Kidney (tissue), 14 donors: ENCODE measurements around the gene MAP3K1. TPM values are rescaled to one million over a fixed set of nuclear protein-coding genes. Genes with fewer than 3 reads are reported as not detected.

Experiments used
- DNase-seq, 5 donors: peaks; one replicate each; pipeline ENCODE4 v3.0.0-alpha.2; 2013 to 2020
- FAIRE-seq: peaks from 2 replicates; lab custom pipeline; 2012; peaks lifted over from hg19 to GRCh38; lab: Jason Lieb, UNC
- H3K27ac ChIP-seq, 2 donors: one replicate each; pipeline ENCODE4 v1.7.0; 2013; ENCODE audit warnings: low read depth in 2 of 2, low read length in 2 of 2, inconsistent platforms in 1 of 2
- H3K27me3 ChIP-seq: one replicate; pipeline ENCODE4 v1.7.1; 2013; ENCODE audit warnings: low read length, inconsistent platforms; ENCODE audit not compliant: control insufficient read depth, insufficient read depth
- H3K36me3 ChIP-seq, 3 donors: one replicate each; pipeline versions ENCODE4 v1.7.0 to v1.7.1; 2013; ENCODE audit warnings: low read length in 3 of 3, control low read depth in 1 of 3, inconsistent platforms in 1 of 3; ENCODE audit not compliant: insufficient read depth in 3 of 3, control insufficient read depth in 2 of 3
- H3K4me1 ChIP-seq, 3 donors: one replicate each; pipeline versions ENCODE4 v1.7.0 to v1.7.1; 2013; ENCODE audit warnings: low read length in 3 of 3, inconsistent platforms in 1 of 3, low read depth in 1 of 3; ENCODE audit not compliant: control insufficient read depth in 2 of 3, insufficient read depth in 2 of 3
- H3K4me3 ChIP-seq, 3 donors: one replicate each; pipeline versions ENCODE4 v1.7.0 to v1.8.1; 2013; ENCODE audit warnings: low read length in 3 of 3, control low read depth in 1 of 3, inconsistent platforms in 1 of 3
- H3K9ac ChIP-seq, 3 donors: one replicate each; pipeline versions ENCODE4 v1.7.0 to v1.7.1; 2013; ENCODE audit warnings: low read length in 3 of 3, control low read depth in 1 of 3, inconsistent platforms in 1 of 3
- H3K9me3 ChIP-seq, 3 donors: one replicate each; pipeline versions ENCODE4 v1.7.0 to v1.7.1; 2013; ENCODE audit warnings: low read length in 3 of 3, control low read depth in 1 of 3, inconsistent platforms in 1 of 3; ENCODE audit not compliant: control insufficient read depth in 2 of 3, insufficient read depth in 1 of 3
- intact Hi-C: fragments of 100-400 bp; cut with DNase I; formaldehyde crosslinking; loops from one replicate; pipeline ENCODE4 v1.11.1; 2022
- polyA plus RNA-seq: library from polyadenylated mRNA; stranded (reverse); fragments of 350-450 nt; fragmentation: Illumina TruSeq; extraction: RNeasy Lipid Tissue Mini Kit (QIAGEN cat#74804); gene quantifications from one replicate; pipeline ENCODE4 v1.2.3, GENCODE V29; 2014; ENCODE audit warnings: low read depth, low replicate concordance; ENCODE audit not compliant: insufficient read depth
- total RNA-seq: library from RNA; stranded (reverse); fragmentation: NEBNext Ultra II Directional; extraction: Animal tissue kit (Norgen Biotek cat#: 25700); gene quantifications from one replicate; pipeline ENCODE4 v1.2.1, GENCODE V29; 2021
- TF ChIP-seq, protein P1 (sequence below): IDR thresholded peaks from 3 replicates; pipeline ENCODE4 v1.5.1; 2012; ENCODE audit warnings: mild to moderate bottlenecking, moderate library complexity, borderline replicate concordance; ENCODE audit not compliant: insufficient read depth; ENCODE audit errors: extremely low read depth
- donor health status: control.
- donor health status: control.
- donor health status: control.
- donor health status: control.
- donor health status: control.
- donor health status: DM: yes; HTN: yes; CAD: no.
- donor health status: Normal renal cell carcinoma (clear cell type).

The MAP3K1 gene
- total and polyA plus RNA-seq, 2 donors from 2014 or later: 8.1 to 64.0 TPM

DNA sequence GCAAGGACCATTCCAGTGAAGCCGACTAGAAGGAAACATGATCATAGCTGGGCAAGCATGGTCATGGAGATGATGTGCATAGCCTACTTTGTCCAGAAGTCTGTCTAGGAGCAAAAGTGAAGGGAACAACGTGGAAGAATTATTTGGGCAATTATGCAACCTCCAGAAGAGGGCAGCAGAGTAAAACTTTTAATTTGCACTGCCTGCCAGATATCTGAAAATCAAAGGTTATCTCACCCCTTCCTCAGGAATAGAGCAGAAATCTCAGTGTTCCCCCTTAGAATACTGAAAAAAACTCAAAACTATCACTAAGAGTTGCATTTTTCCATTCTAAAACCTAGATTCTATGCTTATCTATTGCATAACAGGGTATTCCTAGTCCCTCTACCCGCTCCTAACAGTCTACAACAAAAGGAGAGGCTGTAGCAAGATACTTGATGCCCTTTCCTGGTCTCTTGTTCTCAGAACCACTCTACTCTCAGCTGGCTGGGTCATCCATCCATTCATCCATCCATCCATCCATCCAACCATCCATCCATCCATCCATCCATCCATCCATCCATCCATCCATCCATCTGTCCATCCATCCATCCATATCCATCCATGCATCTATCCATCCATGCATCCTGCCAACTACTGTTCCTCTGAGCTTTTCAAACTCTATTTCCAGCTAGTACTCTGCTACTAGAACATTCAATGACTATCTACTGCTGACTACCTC lies 85.7 kb downstream of the MAP3K1 start:
- intact Hi-C loops: loop anchor here (5.0 kb wide), 1 partner anchor 316 kb away; no protein-coding TSS in a partner anchor
- Histone ChIP-seq H3K9me3 (no peaks in the 10 kb centered on the region), H3K4me3 (no peak overlapping the region), H3K27ac (no peak overlapping the region), H3K9ac (no peak overlapping the region), H3K27me3 (no peaks in the 10 kb centered on the region), H3K36me3 (no peaks in the 10 kb centered on the region), H3K4me1 (no peaks in the 10 kb centered on the region)
- DNase-seq (peak in 3 of 5 donors; percentile 26 to 67 (median 54)), FAIRE-seq (no peak)
- TF ChIP-seq, protein P1, sequence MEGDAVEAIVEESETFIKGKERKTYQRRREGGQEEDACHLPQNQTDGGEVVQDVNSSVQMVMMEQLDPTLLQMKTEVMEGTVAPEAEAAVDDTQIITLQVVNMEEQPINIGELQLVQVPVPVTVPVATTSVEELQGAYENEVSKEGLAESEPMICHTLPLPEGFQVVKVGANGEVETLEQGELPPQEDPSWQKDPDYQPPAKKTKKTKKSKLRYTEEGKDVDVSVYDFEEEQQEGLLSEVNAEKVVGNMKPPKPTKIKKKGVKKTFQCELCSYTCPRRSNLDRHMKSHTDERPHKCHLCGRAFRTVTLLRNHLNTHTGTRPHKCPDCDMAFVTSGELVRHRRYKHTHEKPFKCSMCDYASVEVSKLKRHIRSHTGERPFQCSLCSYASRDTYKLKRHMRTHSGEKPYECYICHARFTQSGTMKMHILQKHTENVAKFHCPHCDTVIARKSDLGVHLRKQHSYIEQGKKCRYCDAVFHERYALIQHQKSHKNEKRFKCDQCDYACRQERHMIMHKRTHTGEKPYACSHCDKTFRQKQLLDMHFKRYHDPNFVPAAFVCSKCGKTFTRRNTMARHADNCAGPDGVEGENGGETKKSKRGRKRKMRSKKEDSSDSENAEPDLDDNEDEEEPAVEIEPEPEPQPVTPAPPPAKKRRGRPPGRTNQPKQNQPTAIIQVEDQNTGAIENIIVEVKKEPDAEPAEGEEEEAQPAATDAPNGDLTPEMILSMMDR: peak; percentile 73

DNA sequence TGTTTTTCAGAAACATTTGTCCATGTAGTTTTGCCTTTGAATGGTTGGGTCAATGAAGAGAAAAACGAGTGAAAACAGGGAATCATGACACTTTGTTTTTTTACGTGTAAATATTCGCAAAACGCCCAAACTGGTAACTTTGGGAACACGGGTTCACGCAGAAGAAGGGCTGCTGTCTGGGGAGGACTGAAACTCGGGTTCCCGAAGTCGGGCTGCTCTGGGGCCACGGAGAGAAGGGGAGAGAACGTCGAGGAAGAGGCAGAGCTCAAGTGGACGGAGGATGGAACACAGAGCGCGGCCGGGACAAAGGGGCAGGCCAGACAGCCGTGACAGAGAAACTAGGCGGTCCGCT lies 93.6 kb downstream of the MAP3K1 start:
- DNase-seq (peak in 1 of 5 donors; percentile 92), FAIRE-seq (no peak)
- TF ChIP-seq, protein P1: no peak
- intact Hi-C loops: no loop called here
- H3K9me3 ChIP-seq: no peaks in the 10 kb centered on the region
- H3K4me3 ChIP-seq: peak overlapping the region; percentile 49 to 83 (median 76)
- peak overlapping the region; percentile 91 to 99 for H3K27ac ChIP-seq
- peaks cover 0 to 5% (median 0%) of the 10 kb centered on the region in 3 donors for H3K4me1 ChIP-seq
- no peaks in the 10 kb centered on the region for H3K36me3 ChIP-seq
- no peaks in the 10 kb centered on the region for H3K27me3 ChIP-seq
- peak overlapping the region; percentile 24 to 85 (median 43) for H3K9ac ChIP-seq

- no peaks in the 10 kb centered on the region for H3K27me3 ChIP-seq
- H3K4me3 ChIP-seq: peak within 1 kb of the TSS; percentile 80 to 94 (median 93)
- H3K27ac ChIP-seq: peak within 1 kb of the TSS; percentile 95 to 99
- peak within 1 kb of the TSS; percentile 57 to 90 (median 77) for H3K9ac ChIP-seq
- intact Hi-C loops: no loop called here
- no peaks in the 10 kb centered on the region for H3K36me3 ChIP-seq
- peak; percentile 99 to 100 (median 99) for DNase-seq
- H3K9me3 ChIP-seq: no peaks in the 10 kb centered on the region
- no peak for FAIRE-seq
- H3K4me1 ChIP-seq: peaks cover 0 to 5% (median 0%) of the 10 kb centered on the region in 3 donors
- TF ChIP-seq, protein P1: no peak
Measured at GRCh38 chr5:56909294-56910209, 94.2 kb downstream of the MAP3K1 start, which contains the start of gene SETD9. Gene SETD9 (plus strand): TSS chr5:56909596. CDS start chr5:56909646, 50 bp downstream.
